Activated gamma-delta T cell treated with Interleukin-2 at 50 U/mL for 16 hours (primary cell): Measurements from ENCODE around the gene HIVEP2.

ENCODE experiments used
- DNase-seq: peaks from one replicate; pipeline ENCODE4 v3.0.0-alpha.2; 2020

The HIVEP2 gene

DNA sequence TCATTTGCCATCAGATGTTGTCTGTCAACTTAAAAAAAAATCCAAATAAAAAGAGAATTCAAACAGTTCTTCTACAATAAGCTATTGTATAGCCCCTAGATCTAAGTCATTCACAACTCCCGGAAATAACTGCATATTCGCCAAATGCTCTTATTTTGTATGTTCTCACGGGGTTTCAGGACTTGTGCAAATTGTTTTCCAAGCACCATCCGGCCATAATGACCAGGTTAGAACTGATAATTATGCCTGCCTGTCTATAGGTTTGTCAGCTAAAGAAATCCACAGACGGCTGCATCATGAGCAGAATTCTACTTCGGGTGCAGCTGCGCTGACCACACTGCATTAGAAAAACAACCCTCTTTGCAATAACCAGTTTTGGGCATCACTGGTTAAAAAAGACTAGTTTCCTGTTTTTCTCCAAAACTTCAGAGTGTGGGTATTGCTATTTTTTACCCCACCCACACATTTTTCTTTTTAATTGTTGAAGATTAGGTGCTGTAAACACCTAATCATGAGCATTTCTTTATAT is 87.7 kb downstream of the HIVEP2 start:
- DNase-seq, result no peak

DNA sequence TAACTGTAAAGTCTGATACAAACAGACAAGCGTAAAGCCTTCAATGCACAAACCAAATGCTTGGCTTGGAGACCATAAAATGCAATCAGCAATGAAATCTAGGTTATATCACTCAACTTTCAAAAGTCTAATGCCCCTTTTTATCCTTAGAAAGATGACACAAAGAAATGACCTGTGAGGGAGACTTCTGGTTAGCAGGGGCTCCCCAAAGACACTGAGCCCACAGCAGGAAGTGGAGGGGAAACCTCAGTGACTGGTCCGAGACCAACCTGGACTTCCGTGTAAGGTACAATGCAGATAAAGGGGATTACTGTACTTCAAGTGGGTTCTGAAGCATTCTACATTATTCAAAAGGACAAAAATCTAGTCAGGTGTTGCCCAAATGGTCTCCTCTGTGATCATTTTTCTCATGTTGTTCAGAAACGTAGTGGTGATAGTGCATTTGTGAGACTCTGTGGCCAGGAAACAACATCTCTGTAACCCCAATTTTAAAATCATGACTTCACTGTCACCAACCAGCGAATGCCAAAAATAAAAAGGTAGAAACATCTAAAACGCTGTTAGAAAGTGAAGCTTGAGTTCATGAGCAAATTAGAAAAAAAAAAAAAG is 88.2 kb downstream of the HIVEP2 start:
- peak; percentile 34 for DNase-seq

DNA sequence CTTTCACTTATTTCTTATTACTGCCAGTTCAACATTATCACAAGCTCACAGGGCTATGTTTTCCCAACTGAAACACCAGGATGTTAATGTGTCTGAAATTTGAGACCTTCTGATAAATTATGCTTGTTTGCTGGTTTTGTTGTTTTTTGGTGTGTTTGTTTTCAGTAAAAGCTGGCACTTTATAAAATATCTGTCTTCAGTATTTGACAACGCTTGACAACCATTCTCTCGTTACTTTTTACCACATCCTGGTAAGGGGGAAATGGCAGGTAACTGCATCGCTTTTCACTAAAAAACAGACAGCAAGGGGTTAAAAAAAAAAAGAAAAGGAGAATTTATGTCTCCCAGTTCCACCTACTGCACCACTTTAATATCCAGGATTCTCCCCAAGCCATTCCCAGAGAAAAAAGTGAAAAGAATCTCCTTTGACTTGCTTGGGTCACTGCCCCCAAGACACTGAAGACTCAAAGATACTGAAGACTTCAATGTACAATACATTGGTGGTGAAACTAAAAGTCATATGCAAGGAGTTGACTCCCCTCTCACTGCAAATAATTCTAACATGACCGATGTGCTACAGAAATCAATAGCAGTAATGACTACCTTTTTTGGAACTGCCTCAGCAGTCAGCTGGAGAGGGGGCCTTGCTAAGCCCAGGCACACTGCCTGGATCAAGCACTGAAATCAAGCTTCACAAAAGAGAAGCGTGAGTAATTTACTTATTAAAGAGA is 88.9 kb downstream of the HIVEP2 start:
- DNase-seq, result no peak

DNA sequence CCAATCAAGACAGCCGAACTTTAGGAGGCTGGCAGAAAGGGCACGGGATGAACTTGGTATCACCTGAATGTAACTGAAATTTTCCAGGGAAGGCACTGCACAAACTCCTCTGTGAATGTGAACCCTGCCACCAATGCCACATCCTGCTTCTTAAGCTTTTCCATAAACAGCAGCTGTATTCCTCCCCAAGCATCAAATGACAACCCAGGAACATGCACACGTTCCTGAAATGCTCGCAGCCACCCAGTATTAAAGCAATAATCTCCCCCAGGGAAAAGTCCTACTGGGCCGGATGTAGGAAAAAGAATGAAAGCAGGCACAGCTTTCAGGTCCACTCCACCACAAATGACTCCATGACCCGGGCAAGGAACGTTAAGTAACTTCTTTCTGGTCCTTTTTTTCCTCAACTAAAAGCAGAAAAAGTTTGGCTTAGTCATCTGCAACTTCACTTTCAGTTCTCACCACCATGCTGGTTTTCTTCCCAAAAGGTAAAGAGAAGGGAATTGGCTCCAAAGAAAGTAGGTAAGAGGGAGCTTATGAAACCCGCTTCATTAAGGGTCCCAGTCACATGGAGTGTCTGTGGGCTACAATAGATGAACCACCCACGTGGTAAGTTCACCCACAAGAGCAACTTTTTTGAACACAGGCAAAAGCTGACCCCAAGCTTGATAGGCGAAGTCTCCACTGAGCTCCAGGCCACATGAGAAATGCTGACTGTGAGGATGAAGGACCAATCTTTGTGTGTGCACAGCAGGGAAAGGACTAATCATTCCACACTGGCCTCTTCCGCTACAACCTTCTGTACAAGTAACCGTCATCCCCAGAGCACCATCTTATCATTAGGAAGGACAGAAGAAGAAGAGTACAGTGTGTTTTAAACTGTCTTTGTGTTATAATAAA is 90.1 kb downstream of the HIVEP2 start:
- DNase-seq, result no peak

DNA sequence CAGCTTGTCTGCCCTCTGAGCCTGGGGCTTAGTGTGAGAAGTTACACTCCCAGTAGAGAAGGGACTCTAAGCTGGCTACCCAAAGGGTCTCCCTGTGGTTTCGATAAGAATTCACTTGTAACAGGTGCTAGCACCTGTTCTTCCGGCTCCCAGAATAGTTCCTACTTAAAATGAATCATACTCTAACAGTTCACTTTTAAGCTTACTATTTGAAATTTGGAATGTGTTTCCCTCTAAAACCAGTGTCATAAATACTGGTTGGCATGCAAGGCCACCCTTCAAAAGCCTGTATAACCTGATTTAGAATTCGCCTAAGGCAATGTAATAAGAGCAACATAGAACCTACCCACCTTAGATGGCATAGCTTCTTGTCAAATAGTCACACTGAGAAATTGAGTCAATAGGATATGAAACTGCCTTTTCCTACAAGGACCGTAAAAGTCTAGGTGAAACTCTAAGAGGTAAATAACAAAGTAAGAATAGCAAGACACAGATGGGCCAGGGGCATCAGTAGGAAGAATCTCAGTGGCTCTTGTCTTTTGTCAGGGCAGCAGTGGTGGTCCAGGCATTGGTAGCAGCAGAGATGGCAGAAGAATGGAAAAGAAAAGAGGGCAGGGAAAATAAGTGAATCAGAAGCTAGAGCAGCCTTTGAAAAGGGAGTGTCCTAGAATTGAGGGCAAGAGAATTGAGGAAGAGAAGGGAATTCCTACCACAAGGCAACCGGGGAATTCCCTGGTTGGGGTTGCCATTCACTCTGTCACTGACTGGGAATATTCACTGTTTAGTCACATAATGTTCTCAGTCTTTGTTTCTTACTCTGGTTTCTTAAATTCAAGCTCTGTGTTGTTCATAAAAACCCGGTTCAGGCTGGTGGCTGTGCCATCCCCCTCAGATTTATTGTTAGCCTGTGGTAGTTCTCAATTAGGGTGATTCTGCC is 91.5 kb downstream of the HIVEP2 start:
- no peak for DNase-seq

- no peak for DNase-seq
Observed at GRCh38 chr6:142851601-142852000, 93.4 kb downstream of the HIVEP2 start.

GRCh38 chr6:142850679-142851423 is 94.1 kb downstream of the HIVEP2 start:
- peak; percentile 37 for DNase-seq

DNA sequence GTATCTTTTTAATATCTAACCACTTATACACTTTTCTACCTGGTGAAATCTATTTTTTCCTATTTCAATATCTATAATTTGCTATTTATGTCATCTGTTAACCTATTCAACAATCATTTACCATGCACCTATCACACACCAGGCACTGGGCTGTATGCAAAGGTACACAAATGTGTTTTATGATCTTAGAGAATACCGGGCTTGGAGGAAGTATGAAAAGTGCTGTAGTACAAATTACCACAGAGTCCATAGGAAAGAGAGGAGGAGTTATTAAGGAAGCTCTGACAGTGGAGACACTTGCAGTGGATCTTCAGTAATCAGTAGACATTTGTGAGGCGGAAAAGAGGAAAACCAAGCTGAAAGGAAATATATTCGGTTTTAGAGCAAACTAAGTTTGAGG is 96.0 kb downstream of the HIVEP2 start:
- no peak for DNase-seq

DNA sequence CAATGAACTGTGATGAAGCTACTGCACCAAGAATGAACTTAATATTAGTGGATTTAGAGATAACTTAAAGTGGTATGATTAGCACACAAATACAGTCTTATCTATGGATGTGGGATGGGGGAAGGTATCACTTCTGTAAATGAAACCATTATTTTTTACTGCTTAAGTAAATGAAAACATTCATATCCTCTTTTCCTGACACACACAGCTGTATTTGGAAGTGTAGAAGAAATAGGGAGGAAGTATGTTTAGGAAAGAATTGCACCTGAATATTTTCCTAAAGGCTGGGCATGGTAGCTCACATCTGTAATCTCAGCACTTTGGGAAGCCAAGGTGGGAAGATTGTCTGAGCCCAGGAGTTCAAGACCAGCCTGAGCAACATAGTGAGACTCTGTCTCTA is 96.8 kb downstream of the HIVEP2 start:
- no peak for DNase-seq

- no peak for DNase-seq
Observed at GRCh38 chr6:142846883-142847287, 98.1 kb downstream of the HIVEP2 start.

DNA sequence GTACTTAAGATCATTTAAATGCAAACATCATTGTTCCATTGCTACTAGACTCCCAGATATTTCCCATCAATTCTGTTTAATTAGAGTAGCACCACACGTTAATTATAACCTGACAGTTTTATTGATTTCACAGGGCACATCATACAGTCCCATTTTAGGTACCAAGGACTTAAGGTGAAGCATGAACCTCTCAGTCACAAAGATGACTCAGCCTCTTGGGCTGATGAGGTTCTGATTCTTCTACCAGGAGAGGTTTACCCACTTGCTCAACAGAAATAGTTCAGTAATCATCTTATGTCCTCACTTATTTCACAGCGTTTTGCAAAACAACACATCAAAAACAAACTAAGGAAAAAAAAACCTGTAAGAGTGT is 98.5 kb downstream of the HIVEP2 start:
- no peak for DNase-seq

DNA sequence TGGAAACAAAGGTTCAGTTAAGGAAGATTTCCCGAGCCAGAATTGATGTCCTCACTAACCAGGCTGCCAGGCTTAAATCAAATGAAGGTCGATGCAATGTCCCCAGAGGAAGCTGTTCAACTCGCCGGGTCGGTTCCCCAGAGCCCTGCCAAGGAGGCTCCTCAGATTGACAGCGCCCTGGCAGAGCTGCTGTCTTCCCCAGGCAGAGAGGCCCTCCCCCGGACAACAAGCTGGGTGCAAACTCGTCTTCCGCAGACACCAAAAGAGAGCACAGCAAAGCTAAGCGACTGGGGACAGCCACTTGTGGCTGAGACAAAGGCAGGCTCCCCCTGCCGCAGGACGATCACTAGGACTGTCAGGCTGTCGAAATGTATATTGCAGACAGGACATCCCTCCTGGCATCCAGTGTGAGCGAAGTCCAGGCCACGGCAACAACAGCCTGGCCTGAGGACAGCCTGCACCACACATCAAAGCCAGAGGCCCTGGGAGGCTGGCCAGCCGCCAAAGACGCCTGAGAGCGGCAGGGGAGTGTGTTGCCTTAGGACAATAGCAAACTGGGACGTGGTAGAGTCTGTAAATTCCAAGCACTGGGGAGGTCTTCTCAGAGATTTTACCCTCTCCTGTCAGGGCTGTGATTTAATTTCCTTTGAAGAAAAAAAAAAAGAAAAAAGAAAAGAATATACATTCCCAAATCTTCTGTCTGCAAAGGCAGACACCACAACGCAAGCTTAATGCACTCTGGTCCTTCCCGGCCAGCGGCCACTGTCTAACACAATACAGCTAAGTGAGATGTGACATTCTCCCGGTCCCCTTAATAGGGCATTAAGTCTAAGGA is 99.1 kb downstream of the HIVEP2 start:
- DNase-seq, result peak; percentile 65

- no peak for DNase-seq
Observed at GRCh38 chr6:142845143-142845571, 99.8 kb downstream of the HIVEP2 start.

GRCh38 chr6:142844065-142844755 is 100.8 kb downstream of the HIVEP2 start:
- DNase-seq, result no peak

DNA sequence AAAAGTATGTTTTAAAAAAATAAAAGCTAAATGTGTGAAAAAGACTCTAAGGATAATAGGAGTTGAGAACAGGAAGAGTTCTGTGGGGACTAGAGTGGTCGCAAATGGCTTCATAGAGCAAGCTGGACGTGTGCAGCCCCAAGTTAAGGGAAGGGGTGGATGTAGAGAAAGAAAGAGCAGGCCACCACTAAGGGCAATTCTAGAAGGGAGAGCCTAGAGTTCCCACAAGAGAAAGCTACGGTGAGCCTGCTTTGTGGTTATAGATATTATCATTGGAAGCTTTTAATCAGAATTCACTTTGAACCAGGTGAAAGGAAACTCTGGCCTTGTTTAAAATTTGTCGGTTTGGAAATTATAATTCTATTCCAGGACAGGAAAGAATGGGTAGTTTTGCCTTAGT is 101.6 kb downstream of the HIVEP2 start:
- DNase-seq, result no peak

DNA sequence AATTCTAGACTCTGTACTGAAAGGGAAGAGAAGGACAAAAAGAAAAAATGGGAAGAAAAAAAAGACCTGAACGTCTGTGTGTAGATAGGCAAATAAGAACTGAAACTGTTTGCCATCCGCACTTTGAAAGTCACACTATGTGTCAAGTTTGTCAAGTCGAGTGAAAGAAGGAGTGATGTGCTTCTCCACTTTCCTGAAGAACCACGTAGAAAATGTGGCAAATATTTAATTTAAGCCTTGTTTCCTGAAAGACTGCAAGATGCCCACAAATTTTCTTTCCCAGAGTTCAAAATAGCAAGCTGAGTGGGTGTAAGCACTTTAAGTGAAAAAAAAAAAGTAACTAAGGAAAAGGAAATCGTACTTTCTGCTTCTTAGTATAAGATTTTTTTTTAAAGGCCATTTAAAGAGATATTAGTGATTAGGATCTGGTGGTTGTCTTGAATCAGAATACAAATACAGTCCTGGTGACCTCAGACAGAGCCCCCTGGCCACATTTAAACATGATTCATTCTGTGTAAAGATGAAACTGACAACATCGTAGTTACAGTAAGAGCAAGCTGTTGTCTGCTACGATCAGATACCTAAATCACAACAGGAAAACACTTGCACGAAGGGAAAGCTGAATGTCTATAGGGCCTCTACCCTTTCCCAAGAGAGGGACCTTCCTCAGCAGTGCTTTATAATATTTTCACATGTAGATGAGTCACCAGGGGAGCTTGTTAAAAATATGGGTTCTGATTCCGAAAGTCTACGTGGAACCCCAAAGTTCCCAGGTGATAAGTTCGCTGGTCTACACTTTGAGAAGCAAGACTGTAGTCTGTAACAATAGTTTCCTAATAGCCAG is 102.3 kb downstream of the HIVEP2 start:
- peak; percentile 35 for DNase-seq

- DNase-seq, result no peak
Observed at GRCh38 chr6:142841915-142842314, 103.1 kb downstream of the HIVEP2 start.

DNA sequence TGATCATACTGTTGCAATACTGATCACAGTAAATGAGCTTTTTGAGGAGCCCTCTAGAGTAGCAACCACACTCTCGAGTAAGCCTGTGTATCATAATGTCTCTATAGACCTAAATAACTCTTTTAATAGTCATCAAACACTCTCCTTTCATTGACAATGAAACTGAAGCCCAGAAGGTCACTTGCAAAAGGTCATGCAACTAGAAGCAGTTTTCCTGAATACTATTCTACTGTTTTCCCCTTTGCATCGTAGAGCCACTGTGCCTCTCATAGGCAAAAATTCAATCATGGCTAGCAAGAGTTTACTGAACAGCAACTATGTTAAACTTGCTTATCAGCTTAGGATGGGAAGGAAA is 105.3 kb downstream of the HIVEP2 start:
- DNase-seq, result no peak
